Naive B cell (primary cell): ENCODE results near the gene SPTBN1. TPM values are rescaled to one million over a fixed set of nuclear protein-coding genes. Genes with fewer than 3 reads are reported as not detected.
"Not testable (repeated sequence)": the region's sequence is repeated elsewhere in the genome, so short reads cannot be mapped to it uniquely, and the experiment has no call there.

Experiments used
- ATAC-seq, 2 donors: fragments of 150-1000 bp; cut with Tn5 transposase; 2 replicates each; pipeline ENCODE4 v1.10.0; 2021; ENCODE audit warnings: low read depth in 2 of 2, mild to moderate bottlenecking in 2 of 2, moderate library complexity in 2 of 2
- DNase-seq: peaks from one replicate; pipeline ENCODE4 v3.0.0; 2022
- H3K27ac Mint-ChIP-seq, 6 donors: one replicate each; pipeline ENCODE4 v1.8.0; 2020 to 2022; ENCODE audit warnings: mild to moderate bottlenecking in 6 of 6, mixed read lengths in 6 of 6, moderate library complexity in 5 of 6, inconsistent platforms in 2 of 6
- H3K27me3 Mint-ChIP-seq, 3 donors: one replicate each; pipeline ENCODE4 v1.8.0; 2021 to 2022; ENCODE audit warnings: mixed read lengths in 3 of 3, mild to moderate bottlenecking in 1 of 3
- H3K36me3 Mint-ChIP-seq, 2 donors: one replicate each; pipeline ENCODE4 v1.8.0; 2020 to 2022; ENCODE audit warnings: mixed read lengths in 2 of 2, inconsistent platforms in 1 of 2, mild to moderate bottlenecking in 1 of 2
- H3K4me1 Mint-ChIP-seq, 3 donors: one replicate each; pipeline ENCODE4 v1.8.0; 2020 to 2022; ENCODE audit warnings: mixed read lengths in 3 of 3, inconsistent platforms in 1 of 3, mild to moderate bottlenecking in 1 of 3, moderate library complexity in 1 of 3
- H3K4me3 Mint-ChIP-seq, 8 donors: one replicate each; pipeline ENCODE4 v1.8.0; 2020 to 2022; ENCODE audit warnings: mild to moderate bottlenecking in 8 of 8, mixed read lengths in 8 of 8, moderate library complexity in 8 of 8, inconsistent platforms in 2 of 8
- H3K9me3 Mint-ChIP-seq, 7 donors: one replicate each; pipeline ENCODE4 v1.8.0; 2020 to 2022; ENCODE audit warnings: mixed read lengths in 7 of 7, mild to moderate bottlenecking in 5 of 7, inconsistent platforms in 2 of 7, moderate library complexity in 1 of 7
- polyA plus RNA-seq, 6 donors: library from polyadenylated mRNA; unstranded; fragments of 300-500 nt; fragmentation: Illumina TruSeq; gene quantifications; one replicate each; pipeline ENCODE4 v1.2.3, GENCODE V29; 2021; ENCODE audit warnings: low read depth in 6 of 6

SPTBN1 gene
- polyA plus RNA-seq, 6 donors from 2014 or later: 4.1 to 72.6 (median 24.2) TPM

DNA sequence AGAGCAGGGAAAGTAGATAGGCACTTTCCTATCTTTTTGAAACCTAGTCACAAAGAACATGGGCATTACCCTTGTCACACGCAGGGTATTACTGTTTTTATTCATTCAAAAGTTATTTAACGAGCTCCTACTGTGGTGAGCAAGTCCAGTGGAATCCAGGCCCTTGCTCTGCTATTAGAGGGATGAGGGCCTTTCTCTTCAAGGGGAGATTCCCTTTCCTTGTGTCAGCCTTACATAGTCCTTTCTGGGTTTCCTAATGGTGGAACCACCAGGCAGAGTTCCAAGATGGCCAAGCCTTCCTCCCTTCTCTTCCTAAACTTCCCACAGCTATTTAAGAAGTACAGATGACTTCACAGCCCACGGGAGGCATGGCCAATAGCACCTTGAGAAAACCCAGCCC, 64.6 kb downstream of the SPTBN1 start:
- H3K36me3 Mint-ChIP-seq: no peaks in the 10 kb centered on the region

DNA sequence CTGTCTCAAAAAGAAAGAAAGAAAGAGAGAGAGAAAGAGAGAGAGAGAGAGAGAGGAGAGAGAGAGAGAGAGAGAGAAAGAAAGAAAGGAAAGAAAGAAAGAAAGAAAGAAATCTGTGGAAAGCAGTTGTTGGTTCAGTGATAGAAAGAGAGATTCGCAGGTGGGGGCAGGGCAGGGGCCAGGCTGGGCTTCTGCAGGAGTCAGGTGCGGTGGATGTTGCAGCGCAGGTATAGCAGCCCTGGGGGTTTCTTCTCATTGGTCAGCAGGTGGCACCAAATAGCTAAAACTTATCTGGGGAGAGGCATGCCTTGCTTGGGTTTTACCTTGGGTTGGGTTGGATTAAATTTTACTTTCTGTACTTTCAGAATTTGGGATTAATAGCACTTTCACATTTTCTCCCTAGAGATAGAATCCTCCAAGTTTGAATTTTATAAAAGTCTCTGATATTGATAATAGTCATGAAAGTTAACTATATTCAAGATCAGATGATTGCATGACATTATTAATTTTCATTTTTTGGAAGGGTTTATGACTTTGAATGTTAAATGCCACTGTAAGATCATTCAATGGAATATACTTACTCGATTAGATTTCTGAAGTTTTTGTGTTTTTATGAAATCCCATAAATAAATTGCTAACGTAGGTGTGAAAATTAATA, 66.6 kb downstream of the SPTBN1 start:
- Mint-ChIP-seq H3K36me3 (no peaks in the 10 kb centered on the region), H3K27ac (peak overlapping the region in 3 of 6 donors; percentile 19 to 79 (median 19)), H3K4me3 (peak overlapping the region in 3 of 8 donors; percentile 10 to 64 (median 30)), H3K4me1 (peaks cover 0 to 12% (median 6%) of the 10 kb centered on the region in 3 donors), H3K27me3 (peaks cover 4 to 9% (median 4%) of the 10 kb centered on the region in 3 donors), H3K9me3 (peaks cover 0 to 1% (median 0%) of the 10 kb centered on the region in 7 donors)
- ATAC-seq (peak; percentile 99 to 100), DNase-seq (peak; percentile 68)

More for the DNA sequence above, 64.6 kb downstream of the SPTBN1 start:
- Mint-ChIP-seq H3K27ac (no peak overlapping the region), H3K27me3 (peaks cover 4 to 9% (median 4%) of the 10 kb centered on the region in 3 donors), H3K4me3 (no peak overlapping the region), H3K4me1 (peaks cover 0 to 12% (median 6%) of the 10 kb centered on the region in 3 donors), H3K9me3 (peaks cover 0 to 1% (median 0%) of the 10 kb centered on the region in 7 donors)
- ATAC-seq: no peak
- DNase-seq: no peak

DNA sequence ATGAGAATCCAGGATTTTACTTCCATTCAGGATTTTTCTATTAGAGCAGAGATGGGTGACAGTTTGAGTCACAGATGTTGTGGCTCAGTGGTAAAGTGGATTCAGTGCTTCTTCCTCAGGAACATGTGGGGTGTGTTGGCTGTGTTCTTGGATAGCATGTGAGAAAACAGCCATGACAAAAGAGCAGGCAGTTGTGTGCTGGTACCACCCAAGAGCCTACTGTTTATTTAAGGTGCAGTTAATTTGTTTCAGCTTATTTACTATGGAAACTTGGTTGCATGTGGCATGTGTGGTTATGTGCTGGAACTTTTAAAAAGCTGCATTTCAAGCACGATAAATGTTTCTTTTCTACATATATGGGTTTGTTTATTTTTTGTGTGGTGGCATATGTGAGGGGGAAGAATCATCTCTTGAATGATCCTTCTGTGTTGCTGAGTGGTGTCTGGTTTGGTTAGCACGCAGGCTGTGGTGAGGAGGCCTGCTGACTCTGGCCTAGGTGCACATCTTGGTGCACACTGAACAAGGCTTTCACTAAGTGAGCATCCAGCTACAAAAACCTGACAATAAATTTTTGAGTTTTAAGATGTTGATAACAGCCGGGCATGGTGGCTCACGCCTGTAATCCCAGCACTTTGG, 67.3 kb downstream of the SPTBN1 start:
- H3K9me3 Mint-ChIP-seq: peaks cover 0 to 1% (median 0%) of the 10 kb centered on the region in 7 donors
- no peak for DNase-seq
- ATAC-seq: no peak
- H3K4me3 Mint-ChIP-seq: no peak overlapping the region
- H3K27me3 Mint-ChIP-seq: peaks cover 4 to 9% (median 4%) of the 10 kb centered on the region in 3 donors
- H3K27ac Mint-ChIP-seq: peak overlapping the region in 2 of 6 donors; percentile 47 to 65
- H3K4me1 Mint-ChIP-seq: peaks cover 0 to 12% (median 6%) of the 10 kb centered on the region in 3 donors
- no peaks in the 10 kb centered on the region for H3K36me3 Mint-ChIP-seq

GRCh38 chr2:54524226-54524991, 68.3 kb downstream of the SPTBN1 start:
- Mint-ChIP-seq H3K27me3 (peaks cover 0 to 6% (median under 1%) of the 10 kb centered on the region in 3 donors), H3K4me3 (no peak overlapping the region), H3K36me3 (no peaks in the 10 kb centered on the region), H3K9me3 (no peaks in the 10 kb centered on the region), H3K4me1 (peaks cover 0 to 12% (median 6%) of the 10 kb centered on the region in 3 donors), H3K27ac (peak overlapping the region in 1 of 6 donors; percentile 44)
- ATAC-seq (no peak), DNase-seq (no peak)

- H3K4me1 Mint-ChIP-seq: peaks cover 0 to 12% (median 6%) of the 10 kb centered on the region in 3 donors
- no peaks in the 10 kb centered on the region for H3K36me3 Mint-ChIP-seq
- no peaks in the 10 kb centered on the region for H3K27me3 Mint-ChIP-seq
- no peaks in the 10 kb centered on the region for H3K9me3 Mint-ChIP-seq
- DNase-seq: no peak
- no peak overlapping the region for H3K4me3 Mint-ChIP-seq
- ATAC-seq: no peak
- H3K27ac Mint-ChIP-seq: no peak overlapping the region
These were observed 69.2 kb downstream of the SPTBN1 start for GRCh38 chr2:54525321-54525720.

DNA sequence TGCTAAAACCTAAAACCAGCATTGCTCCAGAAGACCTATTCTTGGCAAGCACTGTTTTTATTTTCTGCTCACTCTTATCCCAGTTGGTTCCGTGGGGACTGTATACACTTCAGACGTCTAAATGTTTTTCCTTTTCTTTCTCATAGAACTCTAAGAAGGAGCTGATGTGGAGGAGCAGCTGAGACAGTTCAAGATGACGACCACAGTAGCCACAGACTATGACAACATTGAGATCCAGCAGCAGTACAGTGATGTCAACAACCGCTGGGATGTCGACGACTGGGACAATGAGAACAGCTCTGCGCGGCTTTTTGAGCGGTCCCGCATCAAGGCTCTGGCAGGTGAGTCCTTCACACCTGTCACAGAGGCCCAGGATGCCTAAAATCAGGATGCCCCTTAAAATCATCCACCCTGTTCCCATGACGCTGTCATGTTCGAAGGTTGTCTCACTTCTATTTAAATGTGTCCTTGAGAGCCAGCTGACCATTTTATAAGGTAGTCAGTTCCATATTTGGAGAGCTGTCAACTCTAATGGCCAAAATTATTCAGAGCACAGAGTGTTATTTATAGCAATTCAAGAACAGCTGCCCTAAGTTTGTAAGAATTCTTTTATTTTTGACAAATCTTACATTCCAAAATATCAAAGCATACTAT, 70.2 kb downstream of the SPTBN1 start:
- no peak for DNase-seq
- no peak for ATAC-seq
- H3K4me3 Mint-ChIP-seq: no peak overlapping the region
- H3K27me3 Mint-ChIP-seq: no peaks in the 10 kb centered on the region
- H3K27ac Mint-ChIP-seq: no peak overlapping the region
- H3K4me1 Mint-ChIP-seq: peaks cover 0 to 12% (median 6%) of the 10 kb centered on the region in 3 donors
- H3K9me3 Mint-ChIP-seq: no peaks in the 10 kb centered on the region
- H3K36me3 Mint-ChIP-seq: no peaks in the 10 kb centered on the region

- Mint-ChIP-seq H3K36me3 (no peaks in the 10 kb centered on the region), H3K4me3 (no peak overlapping the region), H3K27me3 (no peaks in the 10 kb centered on the region), H3K27ac (peak overlapping the region in 1 of 6 donors; percentile 44), H3K4me1 (peaks cover 7 to 14% (median 8%) of the 10 kb centered on the region in 3 donors), H3K9me3 (no peaks in the 10 kb centered on the region)
- ATAC-seq (no peak), DNase-seq (no peak)
These were observed 72.3 kb downstream of the SPTBN1 start for GRCh38 chr2:54528311-54528955.

GRCh38 chr2:54529518-54529917, 73.4 kb downstream of the SPTBN1 start:
- H3K36me3 Mint-ChIP-seq, H3K9me3 Mint-ChIP-seq, ATAC-seq, H3K4me3 Mint-ChIP-seq, H3K27me3 Mint-ChIP-seq, DNase-seq: not testable (repeated sequence)
- Mint-ChIP-seq H3K4me1 (peaks cover 7 to 14% (median 11%) of the 10 kb centered on the region in 3 donors), H3K27ac (peak overlapping the region in 1 of 6 donors; percentile 41)

DNA sequence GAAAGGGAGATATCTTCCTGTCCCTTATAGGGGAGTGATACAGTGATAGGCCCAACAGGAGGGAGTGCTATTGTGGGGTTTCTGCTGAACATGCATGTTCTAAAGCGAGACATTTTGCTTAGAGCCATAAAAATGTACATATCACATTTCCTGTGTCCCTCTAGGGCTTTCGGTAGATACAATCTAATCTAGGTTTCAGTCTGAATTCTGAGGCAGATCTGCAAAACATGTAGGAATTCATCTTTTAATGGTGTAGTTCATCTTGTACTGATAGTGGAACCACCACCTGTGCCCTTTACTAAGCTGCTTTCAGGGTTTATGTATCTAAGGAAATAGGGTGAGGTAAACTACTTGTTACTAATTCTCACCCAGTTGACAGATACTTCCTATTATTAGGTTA, 73.8 kb downstream of the SPTBN1 start:
- no peak overlapping the region for H3K27ac Mint-ChIP-seq
- no peaks in the 10 kb centered on the region for H3K9me3 Mint-ChIP-seq
- no peaks in the 10 kb centered on the region for H3K36me3 Mint-ChIP-seq
- H3K4me1 Mint-ChIP-seq: peaks cover 7 to 15% (median 11%) of the 10 kb centered on the region in 3 donors
- H3K27me3 Mint-ChIP-seq: no peaks in the 10 kb centered on the region
- no peak for ATAC-seq
- H3K4me3 Mint-ChIP-seq: no peak overlapping the region
- no peak for DNase-seq

- H3K36me3 Mint-ChIP-seq: no peaks in the 10 kb centered on the region
- peak overlapping the region in 1 of 6 donors; percentile 77 for H3K27ac Mint-ChIP-seq
- H3K4me1 Mint-ChIP-seq: peaks cover 7 to 22% (median 16%) of the 10 kb centered on the region in 3 donors
- DNase-seq (no peak), ATAC-seq (no peak)
- H3K9me3 Mint-ChIP-seq: no peaks in the 10 kb centered on the region
- H3K4me3 Mint-ChIP-seq: no peak overlapping the region
- no peaks in the 10 kb centered on the region for H3K27me3 Mint-ChIP-seq
These were observed 75.4 kb downstream of the SPTBN1 start for GRCh38 chr2:54531558-54531957.

GRCh38 chr2:54534221-54534620, 78.1 kb downstream of the SPTBN1 start:
- Mint-ChIP-seq H3K4me3 (no peak overlapping the region), H3K9me3 (no peaks in the 10 kb centered on the region), H3K27me3 (no peaks in the 10 kb centered on the region), H3K36me3 (peaks cover 0 to 3% of the 10 kb centered on the region in 2 donors), H3K27ac (peak overlapping the region in 4 of 6 donors; percentile 14 to 81 (median 44)), H3K4me1 (peaks cover 7 to 22% (median 16%) of the 10 kb centered on the region in 3 donors)
- DNase-seq (no peak), ATAC-seq (no peak)

GRCh38 chr2:54534625-54535024, 78.5 kb downstream of the SPTBN1 start:
- Mint-ChIP-seq H3K4me3 (no peak overlapping the region), H3K4me1 (peaks cover 7 to 22% (median 16%) of the 10 kb centered on the region in 3 donors), H3K27ac (peak overlapping the region in 3 of 6 donors; percentile 14 to 59 (median 30)), H3K27me3 (no peaks in the 10 kb centered on the region), H3K36me3 (peaks cover 0 to 3% of the 10 kb centered on the region in 2 donors), H3K9me3 (no peaks in the 10 kb centered on the region)
- ATAC-seq (no peak), DNase-seq (no peak)
